ENCODE results near the gene CSNK2B. TPM values are rescaled to one million over a fixed set of nuclear protein-coding genes. Genes with fewer than 3 reads are reported as not detected.

Gene CSNK2B
- total and polyA plus RNA-seq, 9 of the 15 experiments (the other 6 are each of a cell fraction or from before 2014, with no cell fraction given), result 120 to 1,126 (median 529) TPM

DNA sequence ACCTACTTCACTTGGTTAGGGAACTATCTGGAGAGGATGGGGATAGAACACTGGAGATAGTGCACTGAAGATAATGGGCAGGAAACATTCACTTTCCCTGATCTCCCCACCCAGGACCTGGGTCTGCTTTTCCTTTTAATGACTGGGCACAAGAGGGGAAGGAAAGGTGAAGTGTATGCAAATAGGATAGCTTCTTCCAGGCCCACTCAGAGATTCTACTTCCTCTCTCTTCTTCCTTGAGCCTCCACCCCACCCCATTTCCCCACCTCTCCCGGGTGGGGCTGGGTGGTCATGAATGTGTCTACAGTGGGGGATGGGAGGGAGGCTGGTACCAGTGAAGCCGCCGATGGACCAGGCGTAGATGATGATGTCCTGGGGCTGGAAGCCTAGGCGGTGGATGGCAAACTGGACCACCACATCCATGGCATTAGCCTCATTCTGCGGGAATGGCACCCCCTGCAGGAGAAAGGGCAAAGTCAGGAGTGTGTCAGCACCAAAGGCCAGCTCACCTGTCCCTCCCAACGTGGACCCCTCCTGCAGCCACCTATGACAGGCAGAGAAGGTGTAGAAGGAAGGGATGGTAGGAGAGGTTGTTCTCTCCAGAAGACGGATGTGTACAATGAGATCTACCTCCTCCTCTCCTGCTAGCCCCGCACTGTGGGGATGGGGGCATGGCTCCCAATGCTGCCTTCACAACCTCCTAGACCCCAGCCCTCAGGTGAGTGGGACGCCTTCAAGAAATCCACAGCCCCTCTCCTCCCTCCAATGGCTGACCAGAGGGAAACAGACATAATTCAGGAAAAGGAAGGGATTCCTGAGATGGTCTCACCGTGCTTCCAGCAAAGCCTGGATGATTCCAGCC is 23.6 kb downstream of the CSNK2B start (continued):
- TF ChIP-seq, protein P1, sequence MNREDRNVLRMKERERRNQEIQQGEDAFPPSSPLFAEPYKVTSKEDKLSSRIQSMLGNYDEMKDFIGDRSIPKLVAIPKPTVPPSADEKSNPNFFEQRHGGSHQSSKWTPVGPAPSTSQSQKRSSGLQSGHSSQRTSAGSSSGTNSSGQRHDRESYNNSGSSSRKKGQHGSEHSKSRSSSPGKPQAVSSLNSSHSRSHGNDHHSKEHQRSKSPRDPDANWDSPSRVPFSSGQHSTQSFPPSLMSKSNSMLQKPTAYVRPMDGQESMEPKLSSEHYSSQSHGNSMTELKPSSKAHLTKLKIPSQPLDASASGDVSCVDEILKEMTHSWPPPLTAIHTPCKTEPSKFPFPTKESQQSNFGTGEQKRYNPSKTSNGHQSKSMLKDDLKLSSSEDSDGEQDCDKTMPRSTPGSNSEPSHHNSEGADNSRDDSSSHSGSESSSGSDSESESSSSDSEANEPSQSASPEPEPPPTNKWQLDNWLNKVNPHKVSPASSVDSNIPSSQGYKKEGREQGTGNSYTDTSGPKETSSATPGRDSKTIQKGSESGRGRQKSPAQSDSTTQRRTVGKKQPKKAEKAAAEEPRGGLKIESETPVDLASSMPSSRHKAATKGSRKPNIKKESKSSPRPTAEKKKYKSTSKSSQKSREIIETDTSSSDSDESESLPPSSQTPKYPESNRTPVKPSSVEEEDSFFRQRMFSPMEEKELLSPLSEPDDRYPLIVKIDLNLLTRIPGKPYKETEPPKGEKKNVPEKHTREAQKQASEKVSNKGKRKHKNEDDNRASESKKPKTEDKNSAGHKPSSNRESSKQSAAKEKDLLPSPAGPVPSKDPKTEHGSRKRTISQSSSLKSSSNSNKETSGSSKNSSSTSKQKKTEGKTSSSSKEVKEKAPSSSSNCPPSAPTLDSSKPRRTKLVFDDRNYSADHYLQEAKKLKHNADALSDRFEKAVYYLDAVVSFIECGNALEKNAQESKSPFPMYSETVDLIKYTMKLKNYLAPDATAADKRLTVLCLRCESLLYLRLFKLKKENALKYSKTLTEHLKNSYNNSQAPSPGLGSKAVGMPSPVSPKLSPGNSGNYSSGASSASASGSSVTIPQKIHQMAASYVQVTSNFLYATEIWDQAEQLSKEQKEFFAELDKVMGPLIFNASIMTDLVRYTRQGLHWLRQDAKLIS (CRISPR knock-in tag; IDR thresholded peaks at IDR 0.05), result no peak
- TF ChIP-seq CEBPG (CRISPR knock-in tag; IDR thresholded peaks at IDR 0.05) (0 out of 2 replicates have a peak, but pooled peaks have one; percentile 13), CEBPG (tag; conservative IDR thresholded peaks at IDR 0.05 in 1 of 2, IDR thresholded peaks at IDR 0.05 in 1 of 2) (no peak), SPI1 (IDR thresholded peaks at IDR 0.05; ENCODE audit: borderline replicate concordance, low read depth, low read length) (peak; percentile 70), POLR2AphosphoS2 (IDR thresholded peaks at IDR 0.05; ENCODE audit: low read length) (no peak), MIER1 (IDR thresholded peaks at IDR 0.05; ENCODE audit: low read depth) (no peak), ADNP (tag; IDR thresholded peaks at IDR 0.05) (no peak), MCM5 (IDR thresholded peaks at IDR 0.05; ENCODE audit: low read depth) (no peak), ZNF274 (IDR thresholded peaks at IDR 0.05; ENCODE audit: borderline replicate concordance, low read depth, low read length) (no peak), ZNF23 (CRISPR knock-in tag; IDR thresholded peaks at IDR 0.05) (no peak), ZKSCAN1 (IDR thresholded peaks at IDR 0.05; ENCODE audit: low read depth, low read length) (peak; percentile 44; the same call in 1 of the 2 replicates), PHF21A (IDR thresholded peaks at IDR 0.05; ENCODE audit: borderline replicate concordance, low read depth) (no peak), ZNF384 (IDR thresholded peaks at IDR 0.05; ENCODE audit: low read depth, low read length) (no peak), ZNF347 (CRISPR knock-in tag; IDR thresholded peaks at IDR 0.05; ENCODE audit: low read depth) (no peak)
- TF ChIP-seq, protein P2, sequence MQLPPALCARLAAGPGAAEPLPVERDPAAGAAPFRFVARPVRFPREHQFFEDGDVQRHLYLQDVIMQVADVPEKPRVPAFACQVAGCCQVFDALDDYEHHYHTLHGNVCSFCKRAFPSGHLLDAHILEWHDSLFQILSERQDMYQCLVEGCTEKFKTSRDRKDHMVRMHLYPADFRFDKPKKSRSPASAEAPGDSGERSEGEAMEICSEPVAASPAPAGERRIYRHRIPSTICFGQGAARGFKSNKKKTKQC (CRISPR knock-in tag; IDR thresholded peaks at IDR 0.05), result no peak
- TF ChIP-seq, protein P3, sequence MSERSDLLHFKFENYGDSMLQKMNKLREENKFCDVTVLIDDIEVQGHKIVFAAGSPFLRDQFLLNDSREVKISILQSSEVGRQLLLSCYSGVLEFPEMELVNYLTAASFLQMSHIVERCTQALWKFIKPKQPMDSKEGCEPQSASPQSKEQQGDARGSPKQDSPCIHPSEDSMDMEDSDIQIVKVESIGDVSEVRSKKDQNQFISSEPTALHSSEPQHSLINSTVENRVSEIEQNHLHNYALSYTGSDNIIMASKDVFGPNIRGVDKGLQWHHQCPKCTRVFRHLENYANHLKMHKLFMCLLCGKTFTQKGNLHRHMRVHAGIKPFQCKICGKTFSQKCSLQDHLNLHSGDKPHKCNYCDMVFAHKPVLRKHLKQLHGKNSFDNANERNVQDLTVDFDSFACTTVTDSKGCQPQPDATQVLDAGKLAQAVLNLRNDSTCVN (CRISPR knock-in tag; IDR thresholded peaks at IDR 0.05), result no peak
- TF ChIP-seq, protein P4, sequence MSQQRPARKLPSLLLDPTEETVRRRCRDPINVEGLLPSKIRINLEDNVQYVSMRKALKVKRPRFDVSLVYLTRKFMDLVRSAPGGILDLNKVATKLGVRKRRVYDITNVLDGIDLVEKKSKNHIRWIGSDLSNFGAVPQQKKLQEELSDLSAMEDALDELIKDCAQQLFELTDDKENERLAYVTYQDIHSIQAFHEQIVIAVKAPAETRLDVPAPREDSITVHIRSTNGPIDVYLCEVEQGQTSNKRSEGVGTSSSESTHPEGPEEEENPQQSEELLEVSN (IDR thresholded peaks at IDR 0.05; ENCODE audit: borderline replicate concordance in 1 of 2, extremely low read depth in 1 of 2, insufficient read depth in 1 of 2, insufficient read length in 1 of 2, low read depth in 1 of 2, low read length in 1 of 2, poor library complexity in 1 of 2, severe bottlenecking in 1 of 2), result no peak
- TF ChIP-seq, protein P5, sequence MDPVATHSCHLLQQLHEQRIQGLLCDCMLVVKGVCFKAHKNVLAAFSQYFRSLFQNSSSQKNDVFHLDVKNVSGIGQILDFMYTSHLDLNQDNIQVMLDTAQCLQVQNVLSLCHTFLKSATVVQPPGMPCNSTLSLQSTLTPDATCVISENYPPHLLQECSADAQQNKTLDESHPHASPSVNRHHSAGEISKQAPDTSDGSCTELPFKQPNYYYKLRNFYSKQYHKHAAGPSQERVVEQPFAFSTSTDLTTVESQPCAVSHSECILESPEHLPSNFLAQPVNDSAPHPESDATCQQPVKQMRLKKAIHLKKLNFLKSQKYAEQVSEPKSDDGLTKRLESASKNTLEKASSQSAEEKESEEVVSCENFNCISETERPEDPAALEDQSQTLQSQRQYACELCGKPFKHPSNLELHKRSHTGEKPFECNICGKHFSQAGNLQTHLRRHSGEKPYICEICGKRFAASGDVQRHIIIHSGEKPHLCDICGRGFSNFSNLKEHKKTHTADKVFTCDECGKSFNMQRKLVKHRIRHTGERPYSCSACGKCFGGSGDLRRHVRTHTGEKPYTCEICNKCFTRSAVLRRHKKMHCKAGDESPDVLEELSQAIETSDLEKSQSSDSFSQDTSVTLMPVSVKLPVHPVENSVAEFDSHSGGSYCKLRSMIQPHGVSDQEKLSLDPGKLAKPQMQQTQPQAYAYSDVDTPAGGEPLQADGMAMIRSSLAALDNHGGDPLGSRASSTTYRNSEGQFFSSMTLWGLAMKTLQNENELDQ (CRISPR knock-in tag; IDR thresholded peaks at IDR 0.05; ENCODE audit: borderline replicate concordance), result no peak
